ENCODE results near the gene CCNY. TPM values are rescaled to one million over a fixed set of nuclear protein-coding genes. Genes with fewer than 3 reads are reported as not detected.

Gene CCNY
- total RNA-seq, 1 experiment from 2014 or later, result 51.9 TPM

- Histone ChIP-seq H3K27me3 (ENCODE audit: control insufficient read depth, insufficient read depth, low read length) (no peaks in the 10 kb centered on the region), H3K4me1 (ENCODE audit: control insufficient read depth, insufficient read depth, low read length) (no peaks in the 10 kb centered on the region), H3K36me3 (ENCODE audit: control insufficient read depth, insufficient read depth, low read length) (no peaks in the 10 kb centered on the region), H3K9me3 (ENCODE audit: control insufficient read depth, insufficient read depth, low read depth, low read length) (no peaks in the 10 kb centered on the region), H3K27ac (ENCODE audit: low read length) (no peak overlapping the region), H3K4me3 (ENCODE audit: low read depth in 2 of 2, low read length in 2 of 2) (no peak overlapping the region)
- no peak for TF ChIP-seq CTCF (IDR thresholded peaks at IDR 0.05)
- TF ChIP-seq REST (IDR thresholded peaks at IDR 0.05; ENCODE audit: insufficient read depth in 1 of 2, low read depth in 2 of 2, low read length in 1 of 2), result no peak
- no peak for TF ChIP-seq TCF7L2 (IDR thresholded peaks at IDR 0.05; ENCODE audit: low read depth, low read length)
- TF ChIP-seq SIN3A (IDR thresholded peaks at IDR 0.05; ENCODE audit: borderline replicate concordance, insufficient read depth, low read depth, low read length), result no peak
- no peak for TF ChIP-seq POLR2AphosphoS5 (IDR thresholded peaks at IDR 0.05; ENCODE audit: low read depth, low read length)
- ChIA-PET POLR2A (no interaction called here), CTCF (no interaction called here)
- intact Hi-C loops (cut with micrococcal nuclease; ENCODE audit: unreplicated experiment), result no loop called here
- ATAC-seq (no peak), DNase-seq (ENCODE audit: low read depth, low spot score) (no peak)
- in situ Hi-C loops (cut with HindIII; ENCODE audit: low pct_unique_long_range_greater_than_20kb, low sequenced_read_pairs), result no loop called here
- BruUV-seq (replicated peaks), result no TSS peak
These were observed 41.8 kb upstream of the CCNY start for GRCh38 chr10:35294506-35294905.

GRCh38 chr10:35299016-35299415, 37.3 kb upstream of the CCNY start:
- TF ChIP-seq CTCF (IDR thresholded peaks at IDR 0.05) (no peak), TCF7L2 (IDR thresholded peaks at IDR 0.05; ENCODE audit: low read depth, low read length) (no peak), SIN3A (IDR thresholded peaks at IDR 0.05; ENCODE audit: borderline replicate concordance, insufficient read depth, low read depth, low read length) (no peak), POLR2AphosphoS5 (IDR thresholded peaks at IDR 0.05; ENCODE audit: low read depth, low read length) (no peak), REST (IDR thresholded peaks at IDR 0.05; ENCODE audit: insufficient read depth in 1 of 2, low read depth in 2 of 2, low read length in 1 of 2) (no peak)
- H3K4me3 ChIP-seq (ENCODE audit: low read depth in 2 of 2, low read length in 2 of 2), result no peak overlapping the region
- H3K27ac ChIP-seq (ENCODE audit: low read length), result no peak overlapping the region
- no peaks in the 10 kb centered on the region; the same call in 1 of the 2 replicates for H3K4me1 ChIP-seq (ENCODE audit: control insufficient read depth, insufficient read depth, low read length)
- no peaks in the 10 kb centered on the region for H3K27me3 ChIP-seq (ENCODE audit: control insufficient read depth, insufficient read depth, low read length)
- BruUV-seq (replicated peaks), result no TSS peak
- DNase-seq (ENCODE audit: low read depth, low spot score), result no peak
- in situ Hi-C loops (cut with HindIII; ENCODE audit: low pct_unique_long_range_greater_than_20kb, low sequenced_read_pairs), result no loop called here
- no peaks in the 10 kb centered on the region for H3K9me3 ChIP-seq (ENCODE audit: control insufficient read depth, insufficient read depth, low read depth, low read length)
- H3K36me3 ChIP-seq (ENCODE audit: control insufficient read depth, insufficient read depth, low read length), result no peaks in the 10 kb centered on the region
- intact Hi-C loops (cut with micrococcal nuclease; ENCODE audit: unreplicated experiment), result no loop called here
- POLR2A ChIA-PET, result no interaction called here
- no peak for ATAC-seq
- CTCF ChIA-PET, result no interaction called here

Data from Panc1 (cell line).